Calu3 (cell line): ENCODE results near the gene TRPV5. TPM values are rescaled to one million over a fixed set of nuclear protein-coding genes. Genes with fewer than 3 reads are reported as not detected.

Experiments
- BruUV-seq: library from RNA; stranded (reverse); fragments of 400-500 nt; replicated peaks from 2 replicates; lab custom pipeline; 2021; lab: Mats Ljungman, UMichigan
- CTCF ChIA-PET: fragments of 300-600 bp; sonication (Branson Sonifier 250); formaldehyde crosslinking; loops from one replicate; lab custom pipeline; 2022; ENCODE audit warnings: antibody characterized with exemption; lab: Charles Lee
- DNase-seq: peaks from one replicate; pipeline ENCODE4 v3.0.0; 2022
- H3K27ac Mint-ChIP-seq: one replicate; pipeline ENCODE4 v1.8.0; 2022; ENCODE audit warnings: mixed read lengths; ENCODE audit not compliant: unreplicated experiment
- H3K27me3 Mint-ChIP-seq: one replicate; pipeline ENCODE4 v1.8.0; 2022; ENCODE audit warnings: mixed read lengths; ENCODE audit not compliant: unreplicated experiment
- H3K36me3 Mint-ChIP-seq: one replicate; pipeline ENCODE4 v1.8.0; 2022; ENCODE audit warnings: mild to moderate bottlenecking, moderate library complexity, mixed read lengths; ENCODE audit not compliant: insufficient read depth, unreplicated experiment
- H3K4me1 Mint-ChIP-seq: one replicate; pipeline ENCODE4 v1.8.0; 2022; ENCODE audit warnings: mild to moderate bottlenecking, low read depth, mixed read lengths; ENCODE audit not compliant: unreplicated experiment
- H3K4me3 Mint-ChIP-seq: one replicate; pipeline ENCODE4 v1.8.0; 2022; ENCODE audit warnings: mild to moderate bottlenecking, low read depth, moderate library complexity, mixed read lengths; ENCODE audit not compliant: unreplicated experiment
- H3K9me3 Mint-ChIP-seq: one replicate; pipeline ENCODE4 v1.8.0; 2022; ENCODE audit warnings: low read depth, mixed read lengths; ENCODE audit not compliant: unreplicated experiment
- intact Hi-C: fragments of 100-400 bp; cut with micrococcal nuclease; formaldehyde crosslinking; loops from one replicate; pipeline ENCODE4 v1.10.0; 2022; ENCODE audit not compliant: unreplicated experiment
- total RNA-seq: library from RNA; stranded (reverse); gene quantifications from 2 replicates; pipeline ENCODE4 v1.2.3, GENCODE V29; 2022
- TF ChIP-seq, protein P1 (sequence below): fragments of 200-600 bp; IDR thresholded peaks from one replicate; pipeline ENCODE4 v1.8.0; 2022; ENCODE audit warnings: antibody characterized with exemption; ENCODE audit not compliant: unreplicated experiment

Gene TRPV5
- total RNA-seq, 1 experiment from 2014 or later: not detected

DNA sequence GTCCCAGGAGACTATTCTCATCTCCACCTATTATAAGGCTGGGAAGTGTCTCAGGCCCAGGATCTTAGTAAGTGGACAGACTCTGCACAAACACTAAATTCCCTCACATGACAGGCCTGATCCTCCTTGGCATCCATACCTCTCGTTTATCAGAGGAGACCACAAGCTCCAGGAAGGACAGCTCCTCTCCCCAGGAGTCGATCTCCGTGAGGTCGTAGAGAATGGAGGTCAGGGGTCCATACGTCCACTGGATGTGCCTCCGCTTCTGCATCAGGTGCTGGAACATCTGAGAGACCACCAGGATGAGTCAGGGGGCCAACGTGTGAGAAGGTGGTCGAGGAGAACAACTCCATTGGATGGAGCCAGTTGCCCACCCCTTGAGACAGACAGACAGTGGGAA, 5.6 kb downstream of the TRPV5 start:
- CTCF ChIA-PET: no interaction called here
- H3K27ac Mint-ChIP-seq: no peak overlapping the region
- H3K9me3 Mint-ChIP-seq: no peaks in the 10 kb centered on the region
- no TSS peak for BruUV-seq
- H3K27me3 Mint-ChIP-seq: peaks cover 67% of the 10 kb centered on the region
- DNase-seq: no peak
- H3K4me1 Mint-ChIP-seq: no peaks in the 10 kb centered on the region
- H3K4me3 Mint-ChIP-seq: no peak overlapping the region
- no peaks in the 10 kb centered on the region for H3K36me3 Mint-ChIP-seq
- TF ChIP-seq, protein P1, sequence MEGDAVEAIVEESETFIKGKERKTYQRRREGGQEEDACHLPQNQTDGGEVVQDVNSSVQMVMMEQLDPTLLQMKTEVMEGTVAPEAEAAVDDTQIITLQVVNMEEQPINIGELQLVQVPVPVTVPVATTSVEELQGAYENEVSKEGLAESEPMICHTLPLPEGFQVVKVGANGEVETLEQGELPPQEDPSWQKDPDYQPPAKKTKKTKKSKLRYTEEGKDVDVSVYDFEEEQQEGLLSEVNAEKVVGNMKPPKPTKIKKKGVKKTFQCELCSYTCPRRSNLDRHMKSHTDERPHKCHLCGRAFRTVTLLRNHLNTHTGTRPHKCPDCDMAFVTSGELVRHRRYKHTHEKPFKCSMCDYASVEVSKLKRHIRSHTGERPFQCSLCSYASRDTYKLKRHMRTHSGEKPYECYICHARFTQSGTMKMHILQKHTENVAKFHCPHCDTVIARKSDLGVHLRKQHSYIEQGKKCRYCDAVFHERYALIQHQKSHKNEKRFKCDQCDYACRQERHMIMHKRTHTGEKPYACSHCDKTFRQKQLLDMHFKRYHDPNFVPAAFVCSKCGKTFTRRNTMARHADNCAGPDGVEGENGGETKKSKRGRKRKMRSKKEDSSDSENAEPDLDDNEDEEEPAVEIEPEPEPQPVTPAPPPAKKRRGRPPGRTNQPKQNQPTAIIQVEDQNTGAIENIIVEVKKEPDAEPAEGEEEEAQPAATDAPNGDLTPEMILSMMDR: no peak
- intact Hi-C loops: no loop called here

DNA sequence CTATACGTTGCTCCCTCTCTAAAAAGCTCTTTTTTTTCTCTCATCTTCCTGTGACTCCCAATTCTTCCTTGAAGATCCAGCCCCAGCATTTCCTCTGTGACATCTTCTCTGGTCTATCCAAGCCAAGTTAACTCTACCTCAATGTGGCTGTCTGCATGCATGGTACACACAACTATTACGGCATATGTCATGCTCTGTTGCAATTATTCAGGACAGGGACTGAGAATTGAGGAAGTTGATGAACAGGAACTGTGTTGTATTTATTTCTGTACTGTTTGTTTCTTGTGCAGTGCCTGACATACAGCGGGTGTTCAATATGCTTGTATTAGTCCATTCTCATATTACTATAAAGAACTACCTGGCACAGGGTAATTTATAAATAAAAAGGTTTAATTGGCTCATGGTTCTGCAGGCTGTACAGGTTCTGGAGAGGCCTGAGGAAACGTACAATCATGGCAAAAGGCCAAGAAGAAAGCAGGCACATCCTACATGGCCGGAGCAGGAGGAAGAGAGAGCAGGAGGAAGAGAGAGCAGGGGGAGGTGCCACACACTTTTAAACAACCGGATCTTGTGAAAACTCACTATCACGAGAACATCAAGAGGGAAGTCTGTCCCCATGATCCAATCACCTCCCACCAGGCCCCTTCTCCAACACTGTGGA, 6.3 kb downstream of the TRPV5 start:
- H3K36me3 Mint-ChIP-seq: no peaks in the 10 kb centered on the region
- no peak for DNase-seq
- CTCF ChIA-PET: no interaction called here
- H3K27ac Mint-ChIP-seq: no peak overlapping the region
- H3K27me3 Mint-ChIP-seq: peaks cover 62% of the 10 kb centered on the region
- no peaks in the 10 kb centered on the region for H3K9me3 Mint-ChIP-seq
- intact Hi-C loops: no loop called here
- no peak overlapping the region for H3K4me3 Mint-ChIP-seq
- TF ChIP-seq, protein P1: no peak
- H3K4me1 Mint-ChIP-seq: no peaks in the 10 kb centered on the region
- BruUV-seq: no TSS peak

DNA sequence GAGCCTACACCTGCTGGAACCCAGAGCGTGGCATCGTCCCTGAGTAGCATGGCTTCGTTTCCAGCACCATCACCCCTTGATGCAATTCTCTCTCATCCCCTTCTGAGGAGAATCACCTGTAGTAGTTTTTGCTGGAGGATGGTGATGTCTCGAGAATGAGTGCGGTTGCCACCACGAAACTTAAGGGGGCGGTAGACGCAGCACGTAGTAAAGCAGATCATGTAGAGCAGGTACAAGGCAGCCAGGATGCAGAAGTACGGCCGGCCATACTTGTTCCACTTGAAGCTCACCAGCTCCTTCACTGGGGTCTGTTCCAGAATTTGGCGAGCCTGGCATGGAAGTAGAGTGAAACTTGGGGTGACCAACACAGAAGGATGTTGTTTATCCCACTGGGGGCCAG, 8.1 kb downstream of the TRPV5 start:
- BruUV-seq: no TSS peak
- peaks cover 67% of the 10 kb centered on the region for H3K27me3 Mint-ChIP-seq
- intact Hi-C loops: no loop called here
- H3K4me1 Mint-ChIP-seq: no peaks in the 10 kb centered on the region
- no peaks in the 10 kb centered on the region for H3K36me3 Mint-ChIP-seq
- no peaks in the 10 kb centered on the region for H3K9me3 Mint-ChIP-seq
- TF ChIP-seq, protein P1: no peak
- no peak overlapping the region for H3K27ac Mint-ChIP-seq
- no peak overlapping the region for H3K4me3 Mint-ChIP-seq
- no peak for DNase-seq
- CTCF ChIA-PET: interaction anchor here (1.0 to 1.1 kb wide), 2 partner anchors 15 to 35 kb away, joined by 3 read pairs; no protein-coding TSS in a partner anchor

DNA sequence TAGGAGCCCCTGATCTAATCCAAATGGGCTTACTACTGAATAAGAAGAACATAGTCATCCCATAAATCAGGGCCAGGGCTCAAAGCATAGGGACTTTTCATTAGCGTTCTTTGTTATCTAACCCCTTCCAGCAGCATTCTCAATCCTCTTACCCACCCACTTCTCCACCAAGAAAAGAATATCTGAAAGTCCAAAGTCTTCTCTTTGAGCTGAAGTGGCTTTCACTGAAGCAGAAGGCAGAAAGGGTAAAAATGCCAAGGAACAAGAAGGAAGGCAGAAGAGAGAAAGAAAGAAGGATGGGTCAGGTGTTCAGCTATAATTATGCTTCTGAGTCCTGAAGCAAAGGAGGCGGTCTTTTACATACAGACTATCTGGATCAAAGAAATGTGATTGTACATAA, 10.2 kb downstream of the TRPV5 start:
- BruUV-seq: no TSS peak
- CTCF ChIA-PET: no interaction called here
- DNase-seq: no peak
- TF ChIP-seq, protein P1: no peak
- intact Hi-C loops: no loop called here
- Mint-ChIP-seq H3K27ac (no peak overlapping the region), H3K27me3 (peaks cover 63% of the 10 kb centered on the region), H3K4me3 (no peak overlapping the region), H3K9me3 (no peaks in the 10 kb centered on the region), H3K36me3 (no peaks in the 10 kb centered on the region), H3K4me1 (no peaks in the 10 kb centered on the region)
